K562 (cell line): ENCODE measurements around the gene PIP4K2A. TPM values are rescaled to one million over a fixed set of nuclear protein-coding genes. Genes with fewer than 3 reads are reported as not detected.

Source experiments
- CREM ChIP-seq: IDR thresholded peaks from 2 replicates; pipeline ENCODE4 v1.6.1; 2014; ENCODE audit warnings: antibody characterized with exemption, low read depth
- FOXA3 ChIP-seq, 2 experiments: fragments of 450-650 bp in 1 of 2; sonication (generic) in 1 of 2; formaldehyde crosslinking; IDR thresholded peaks in 1 of 2; conservative IDR thresholded peaks in 1 of 2; 2 replicates each; pipeline versions ENCODE4 v1.4.0 to v1.8.0; 2020 to 2022; ENCODE audit warnings: mild to moderate bottlenecking in 2 of 2, missing genetic modification reagents in 1 of 2
- MAFK ChIP-seq: IDR thresholded peaks from 2 replicates; pipeline ENCODE4 v1.6.1; 2011; ENCODE audit warnings: low read length, improper control_type of control experiment
- NCOR1 ChIP-seq: fragments of 450-650 bp; IDR thresholded peaks from 2 replicates; pipeline ENCODE4 v1.6.1; 2016; ENCODE audit warnings: mild to moderate bottlenecking, moderate library complexity
- NRF1 ChIP-seq, 2 experiments: fragments of 450-650 bp; IDR thresholded peaks in 1 of 2; conservative IDR thresholded peaks in 1 of 2; 2 replicates each; pipeline ENCODE4 v1.6.1; 2014; ENCODE audit warnings: mild to moderate bottlenecking in 2 of 2
- PATZ1 ChIP-seq: fragments of 250-450 bp; sonication (Bioruptor Pico); IDR thresholded peaks from 2 replicates; pipeline ENCODE4 v1.5.0; 2020; ENCODE audit warnings: mild to moderate bottlenecking, borderline replicate concordance
- RBFOX2 ChIP-seq: fragments of 200-400 bp; formaldehyde crosslinking; IDR thresholded peaks from 2 replicates; pipeline ENCODE4 v1.6.1; 2017; ENCODE audit warnings: low read depth, mild to moderate bottlenecking, low read length, moderate library complexity
- SMARCA4 ChIP-seq: fragments of 450-650 bp; IDR thresholded peaks from 2 replicates; pipeline ENCODE4 v1.6.1; 2016
- THAP12 ChIP-seq: fragments of 250-450 bp; sonication (Bioruptor Pico); IDR thresholded peaks from 2 replicates; pipeline ENCODE4 v1.9.0; 2021; ENCODE audit warnings: mild to moderate bottlenecking, inconsistent platforms
- XRCC4 ChIP-seq: IDR thresholded peaks from one replicate; pipeline ENCODE4 v1.6.1; 2011; ENCODE audit not compliant: insufficient read depth, insufficient read length; ENCODE audit errors: extremely low read depth
- ZNF316 ChIP-seq: fragments of 450-650 bp; IDR thresholded peaks from 2 replicates; pipeline ENCODE4 v1.6.1; 2016
- polyA plus RNA-seq, 8 experiments: library from polyadenylated mRNA; depleted of rRNA in 4 of 8; stranded (reverse) in 5 of 8; unstranded in 3 of 8; fragments of >200 nt; fragmentation: Nextera tagmentation in 2 of 8; fragmentation: Illumina TruSeq in 1 of 8; extraction: Ambion mirVana in 2 of 8; extraction: Trizol in 1 of 8; gene quantifications; 2 replicates each; pipeline versions ENCODE4 v1.2.1 to v1.2.3, GENCODE V29; 2011 to 2014; ENCODE audit warnings: inconsistent platforms in 1 of 8, missing spikeins in 1 of 8
- total RNA-seq, 7 experiments: library from RNA; depleted of rRNA in 6 of 7; stranded (reverse); fragments of >200 nt in 6 of 7; fragmentation: Illumina TruSeq in 2 of 7; extraction: Trizol in 2 of 7; gene quantifications; 2 replicates each; pipeline versions ENCODE4 v1.2.1 to v1.2.3, GENCODE V29; 2011 to 2021; ENCODE audit warnings: low replicate concordance in 1 of 7

PIP4K2A gene
- total and polyA plus RNA-seq, 9 of the 15 experiments (the other 6 are each of a cell fraction or from before 2014, with no cell fraction given), result 35.6 to 117 (median 71.9) TPM

GRCh38 chr10:22624287-22624738 lies 90.1 kb downstream of the PIP4K2A start (continued):
- TF ChIP-seq FOXA3 (CRISPR knock-in tag; conservative IDR thresholded peaks at IDR 0.05 in 1 of 2, IDR thresholded peaks at IDR 0.05 in 1 of 2) (no peak), NRF1 (conservative IDR thresholded peaks at IDR 0.05 in 1 of 2, IDR thresholded peaks at IDR 0.05 in 1 of 2) (0 out of 4 replicates have a peak, but pooled peaks of 1 of the 2 experiments have one; percentile 5), RBFOX2 (no peak), PATZ1 (CRISPR knock-in tag) (no peak), THAP12 (CRISPR knock-in tag) (no peak), XRCC4 (no peak), CREM (no peak), SMARCA4 (peak; percentile 35; the same call in 1 of the 2 replicates), MAFK (peak; percentile 66; the same call in 1 of the 2 replicates), NCOR1 (no peak), ZNF316 (peak; percentile 90)
